Activated CD4-positive, alpha-beta T cell treated with anti-CD3 and anti-CD28 coated beads, Interleukin-2, amount 50 U/mL, for 16 hours (primary cell): Measurements from ENCODE around the gene GPR37L1.
"Not testable (repeated sequence)": the region's sequence is repeated elsewhere in the genome, so short reads cannot be mapped to it uniquely, and the experiment has no call there.

ENCODE experiments used
- DNase-seq: peaks from one replicate; pipeline ENCODE4 v3.0.0-alpha.2; 2020

Gene GPR37L1

DNA sequence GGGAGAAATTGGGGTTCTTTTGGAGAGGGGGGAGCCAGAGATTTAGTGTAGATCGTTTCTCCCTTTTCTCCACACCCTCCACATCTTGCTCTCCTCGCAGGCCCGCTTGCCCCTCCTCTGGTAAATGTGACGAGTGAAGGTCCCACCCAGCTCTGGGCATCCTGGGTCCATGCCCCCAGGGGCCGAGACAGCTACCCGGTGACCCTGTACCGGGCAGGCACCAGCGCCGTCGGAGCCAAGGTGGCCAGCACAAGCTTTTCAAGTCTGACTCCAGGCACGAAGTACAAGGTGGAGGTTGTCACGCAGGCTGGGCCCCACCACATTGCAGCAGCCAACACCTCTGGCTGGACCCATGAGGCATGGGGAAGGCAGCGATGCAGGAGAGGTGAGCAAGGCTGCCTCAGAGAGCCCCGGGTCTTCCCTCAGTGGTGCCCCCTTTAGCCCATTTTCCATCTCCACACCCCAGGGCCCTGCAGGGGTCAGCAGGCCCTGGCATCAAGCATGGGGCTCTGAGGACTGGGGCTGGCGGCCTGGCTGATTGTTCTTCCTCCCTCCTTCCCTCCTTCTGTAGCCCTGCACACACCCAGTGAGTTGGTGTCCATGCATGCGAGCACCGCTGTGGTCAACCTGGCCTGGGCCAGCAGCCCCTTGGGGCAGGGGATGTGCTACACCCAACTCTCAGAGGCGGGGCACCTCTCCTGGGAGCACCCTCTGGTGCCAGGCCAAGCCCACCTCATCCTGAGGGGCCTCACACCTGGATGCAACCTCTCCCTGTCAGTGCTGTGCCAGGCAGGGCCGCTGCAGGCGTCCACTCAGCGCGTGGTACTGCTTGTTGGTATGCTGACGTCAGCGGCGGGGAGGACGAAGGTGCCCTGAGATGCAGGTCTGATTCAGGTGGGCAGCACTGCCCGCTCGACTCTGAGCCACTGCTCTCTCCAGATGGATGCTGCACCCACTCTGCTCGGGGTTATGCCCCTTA is 54.5 kb downstream of the GPR37L1 start:
- DNase-seq, result no peak

DNA sequence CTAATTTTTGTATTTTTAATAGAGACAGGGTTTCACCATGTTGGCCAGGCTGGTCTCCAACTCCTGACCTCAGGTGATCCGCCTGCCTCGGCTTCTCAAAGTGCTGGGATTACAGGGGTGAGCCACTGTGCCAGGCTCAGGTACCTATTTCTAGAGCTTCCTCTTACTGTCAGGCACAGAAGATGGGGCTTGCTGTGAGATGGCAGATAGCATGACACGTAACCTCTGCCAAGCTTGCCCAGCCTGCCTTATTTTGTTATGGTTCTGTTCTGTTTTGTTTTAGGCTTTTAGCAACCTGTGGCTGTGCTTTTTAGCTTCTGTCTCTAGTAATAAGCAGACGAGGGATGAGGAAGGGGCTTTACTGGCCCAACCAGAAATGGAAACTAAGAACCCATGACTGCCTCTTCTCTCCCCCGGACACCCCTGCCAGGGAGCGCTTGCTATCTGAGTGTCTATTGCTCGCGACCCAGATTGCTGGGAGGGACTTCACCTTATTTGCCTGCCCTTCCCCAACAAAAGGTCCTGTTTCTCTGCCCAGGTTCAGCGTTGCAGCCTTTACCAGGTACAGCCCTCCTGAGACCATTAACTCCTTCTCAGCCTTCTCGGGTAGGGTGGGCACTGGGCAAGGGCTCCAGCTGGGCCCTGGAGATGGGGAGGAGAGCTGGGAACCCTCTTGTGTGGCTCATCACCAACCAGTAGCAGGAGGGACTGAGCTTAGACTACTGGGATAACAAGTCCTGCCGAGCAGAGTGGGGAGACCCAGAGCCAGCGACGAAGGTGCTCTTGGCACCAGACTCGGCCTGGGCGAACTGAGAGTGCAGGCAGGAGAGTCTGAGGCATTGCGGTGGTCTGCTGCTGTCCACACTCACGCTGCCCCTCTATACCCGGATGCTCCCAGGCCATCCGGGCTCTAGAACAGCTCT is 57.4 kb downstream of the GPR37L1 start:
- no peak for DNase-seq

DNA sequence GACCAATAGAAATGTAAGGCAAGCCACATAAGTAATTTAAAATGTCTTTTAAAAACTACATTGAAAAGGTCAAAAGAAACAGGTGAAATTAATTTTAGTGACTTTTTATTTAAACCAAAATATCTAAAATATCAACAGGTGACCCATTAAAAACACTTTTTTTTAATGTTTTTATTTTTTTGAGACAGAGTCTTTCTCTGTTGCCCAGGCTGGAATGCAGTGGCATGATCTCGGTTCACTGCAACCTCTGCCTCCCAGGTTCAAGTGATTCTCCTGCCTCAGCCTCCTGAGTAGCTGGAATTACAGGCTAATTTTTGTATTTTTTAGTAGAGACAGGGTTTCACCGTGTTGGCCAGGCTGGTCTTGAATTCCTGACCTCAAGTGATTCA is 58.0 kb downstream of the GPR37L1 start:
- DNase-seq, result not testable (repeated sequence)

DNA sequence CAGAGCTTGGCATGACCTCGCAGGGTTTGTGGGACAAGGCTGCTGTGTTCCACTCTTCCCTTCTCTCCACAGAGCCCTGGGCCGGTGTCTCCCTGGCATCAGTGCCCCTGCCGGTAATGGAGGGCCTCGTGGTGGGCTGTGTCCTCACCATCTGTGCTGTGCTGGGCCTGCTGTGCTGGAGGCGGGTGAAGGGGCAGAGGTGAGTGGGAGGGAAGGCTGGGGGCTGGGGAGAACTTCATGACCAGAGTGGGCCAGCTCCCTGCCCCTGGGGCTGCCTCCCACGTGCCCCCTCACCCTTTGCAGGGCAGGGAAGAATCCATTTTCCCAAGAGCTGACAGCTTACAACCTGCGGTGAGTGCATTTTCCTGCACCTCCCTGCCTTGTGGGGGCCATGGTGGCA is 58.9 kb downstream of the GPR37L1 start:
- DNase-seq, result no peak

DNA sequence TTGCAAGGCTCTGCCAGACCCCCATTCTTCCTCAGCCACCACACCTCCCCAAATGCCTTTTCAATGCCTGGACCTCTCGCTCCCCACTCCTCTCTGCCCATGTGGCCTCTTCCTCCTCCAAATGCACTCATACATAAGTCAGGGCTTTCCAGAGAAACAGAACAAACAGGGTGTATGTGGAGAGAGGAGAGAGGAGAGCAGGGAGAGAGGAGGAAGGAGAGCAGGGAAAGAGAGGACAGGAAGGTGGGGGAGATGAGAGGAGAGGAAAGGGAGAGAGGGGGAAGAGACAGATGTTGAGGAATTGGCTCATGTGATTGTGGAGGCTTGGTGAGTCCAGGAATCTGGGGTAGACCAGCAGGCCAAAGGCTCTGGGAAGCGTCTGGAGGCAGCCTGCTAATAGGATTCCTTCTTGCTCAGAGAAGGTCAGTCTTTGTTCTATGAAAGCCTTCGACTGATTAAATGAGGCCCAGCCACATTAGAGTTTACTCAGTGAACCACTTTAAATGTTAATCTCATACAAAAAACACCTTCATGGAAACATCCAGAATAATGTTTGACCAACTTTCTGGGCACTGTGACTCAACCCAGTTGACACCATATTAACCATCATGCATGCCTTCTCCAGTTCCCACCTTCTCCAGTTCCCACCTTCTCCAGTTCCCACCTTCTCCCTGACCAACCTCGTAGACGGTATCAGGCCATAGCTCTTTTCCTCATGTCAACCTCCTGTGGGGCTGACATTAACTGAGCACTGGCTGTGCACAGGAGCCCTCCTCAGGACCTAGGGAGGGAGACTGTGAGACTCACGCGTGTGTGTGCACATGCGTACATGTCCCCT is 59.5 kb downstream of the GPR37L1 start:
- DNase-seq, result no peak
